CD4-positive, alpha-beta T cell (primary cell): ENCODE measurements around the gene HERC3. TPM values are rescaled to one million over a fixed set of nuclear protein-coding genes. Genes with fewer than 3 reads are reported as not detected.
A peak's percentile ranks its signal among the peaks of the same experiment; 100 is the strongest.

ENCODE experiments used
- ATAC-seq: fragments of 200-7000 bp; cut with Tn5 transposase; one replicate; pipeline ENCODE4 v1.10.0; 2022; ENCODE audit warnings: mild to moderate bottlenecking; ENCODE audit not compliant: poor library complexity
- CTCF ChIA-PET: fragments of 350-600 bp; sonication (Branson Sonifier 250); formaldehyde crosslinking; loops from one replicate; lab custom pipeline; 2021; ENCODE audit warnings: antibody characterized with exemption, inconsistent platforms; lab: Charles Lee
- POLR2A ChIA-PET: fragments of 350-600 bp; sonication (Branson Sonifier 250); formaldehyde crosslinking; loops from one replicate; lab custom pipeline; 2021; ENCODE audit warnings: antibody characterized with exemption, inconsistent platforms; lab: Charles Lee
- DNase-seq, 14 experiments: peaks; one replicate each; pipeline ENCODE4 v3.0.0-alpha.2; 2013 to 2020; ENCODE audit warnings: mixed read lengths in 2 of 14
- H3K27ac ChIP-seq, 2 donors: one replicate each; pipeline versions ENCODE4 v1.5.1 to v1.7.0; 2013; ENCODE audit warnings: low read length in 2 of 2, low read depth in 1 of 2, mild to moderate bottlenecking in 1 of 2
- H3K27me3 ChIP-seq, 2 experiments: 1 replicate in 1 of 2; 2 replicates in 1 of 2; pipeline versions ENCODE4 v1.6.1 to v1.7.0; 2013; ENCODE audit warnings: low read length in 2 of 2, control low read depth in 1 of 2, mild to moderate bottlenecking in 1 of 2, moderate library complexity in 1 of 2; ENCODE audit not compliant: insufficient read depth in 2 of 2, control insufficient read depth in 1 of 2
- H3K36me3 ChIP-seq: one replicate; pipeline ENCODE4 v1.6.1; 2013; ENCODE audit warnings: low read length, control low read depth; ENCODE audit not compliant: insufficient read depth
- H3K4me1 ChIP-seq: one replicate; pipeline ENCODE4 v1.6.1; 2013; ENCODE audit warnings: low read length, control low read depth; ENCODE audit not compliant: insufficient read depth
- H3K4me3 ChIP-seq: one replicate; pipeline ENCODE4 v1.5.1; 2013; ENCODE audit warnings: mild to moderate bottlenecking, low read length, moderate library complexity
- H3K9me3 ChIP-seq, 2 experiments: 1 replicate in 1 of 2; 2 replicates in 1 of 2; pipeline versions ENCODE4 v1.6.1 to v1.7.0; 2013; ENCODE audit warnings: low read length in 2 of 2, mild to moderate bottlenecking in 2 of 2, control low read depth in 1 of 2, moderate library complexity in 1 of 2; ENCODE audit not compliant: control insufficient read depth in 1 of 2, insufficient read depth in 1 of 2
- H3K27ac Mint-ChIP-seq: one replicate; pipeline ENCODE4 v1.8.0; 2020; ENCODE audit warnings: mixed read lengths
- H3K27me3 Mint-ChIP-seq: one replicate; pipeline ENCODE4 v1.8.0; 2021; ENCODE audit warnings: mixed read lengths
- H3K36me3 Mint-ChIP-seq: one replicate; pipeline ENCODE4 v1.8.0; 2021; ENCODE audit warnings: low read depth, mixed read lengths
- H3K4me1 Mint-ChIP-seq: one replicate; pipeline ENCODE4 v1.8.0; 2021; ENCODE audit warnings: low read depth, mixed read lengths
- H3K4me3 Mint-ChIP-seq: one replicate; pipeline ENCODE4 v1.8.0; 2020; ENCODE audit warnings: mild to moderate bottlenecking, mixed read lengths
- H3K9me3 Mint-ChIP-seq: one replicate; pipeline ENCODE4 v1.8.0; 2020; ENCODE audit warnings: mixed read lengths
- intact Hi-C, 2 experiments: fragments of 100-400 bp; cut with DNase I in 1 of 2; cut with micrococcal nuclease in 1 of 2; formaldehyde crosslinking; loops; one replicate each; pipeline versions ENCODE4 v1.15.1 to v1.9.0; 2023 to 2025; cut with DNase I, micrococcal nuclease
- polyA plus RNA-seq, 2 donors: library from polyadenylated mRNA; unstranded; fragments of 120-200 nt; gene quantifications; one replicate each; pipeline ENCODE4 v1.2.1, GENCODE V29; 2013
- total RNA-seq, 174 experiments: library from RNA in 2 of 174; stranded (reverse) in 2 of 174; gene quantifications; one replicate each; pipeline ENCODE4 v1.2.3 and lab custom pipeline; 2021 to 2026
- TF ChIP-seq, protein P1 (sequence below): fragments of 200-600 bp; IDR thresholded peaks from one replicate; pipeline ENCODE4 v1.8.0; 2022; ENCODE audit warnings: antibody characterized with exemption, mild to moderate bottlenecking

Gene HERC3
- total RNA-seq (10 to 100 TPM; 63.1 to 66.4 TPM), total RNA-seq (lab: John Stamatoyannopoulos, UW) (0.23 to 13.8 (median 5.8) reads per million in 172 experiments)
- polyA plus RNA-seq (2013, experiment 1 of 2): 40.8 TPM
- polyA plus RNA-seq (2013, experiment 2 of 2): 45.5 TPM

DNA sequence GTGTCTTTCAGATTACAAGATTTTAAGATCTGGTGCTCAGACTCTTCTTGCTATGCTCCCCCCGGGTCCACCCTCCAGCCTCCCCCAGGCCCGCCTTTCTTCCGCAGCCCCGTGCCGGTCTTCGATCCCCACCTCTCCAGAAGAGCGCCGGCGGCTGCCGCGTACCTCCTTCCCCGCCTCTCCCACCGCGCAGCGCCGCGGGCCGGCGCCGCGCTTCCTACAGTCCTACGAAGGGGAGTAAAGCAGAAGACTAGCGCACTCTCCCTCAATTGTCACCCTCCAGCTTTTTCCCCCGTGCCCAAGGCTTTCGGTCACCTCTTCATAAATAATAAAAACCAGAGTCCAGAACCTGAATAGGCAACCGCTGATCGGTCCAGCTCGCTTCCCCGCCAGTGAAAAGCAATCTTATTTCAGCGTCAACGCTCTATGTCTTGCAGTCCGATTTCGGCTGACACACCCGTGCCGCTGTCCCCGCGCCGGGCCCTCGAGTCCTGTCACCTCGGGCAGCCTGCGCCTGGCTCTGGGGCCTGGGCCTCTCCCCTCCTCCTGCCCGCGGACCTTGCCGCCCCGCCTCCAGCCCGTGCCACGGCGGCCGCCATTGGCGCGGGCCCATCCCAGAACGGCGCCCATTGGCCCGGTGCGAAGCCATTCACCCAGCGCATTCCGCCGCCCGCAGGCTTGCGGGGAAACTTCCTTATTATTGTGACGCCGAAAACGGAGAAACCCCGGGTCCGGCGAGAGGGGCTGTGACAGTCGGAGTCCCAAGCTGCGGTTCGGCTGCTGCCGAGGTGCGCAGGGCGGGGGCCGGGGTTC, at the start of gene HERC3:
HERC3 (plus strand) TSS at position 694 of the 813 bp plus-strand sequence. CDS start 13,344 bp downstream, outside the sequence.
- H3K4me3 Mint-ChIP-seq: peak within 1 kb of the TSS; percentile 100
- H3K27me3 ChIP-seq: no peaks in the 10 kb centered on the region
- H3K4me1 ChIP-seq: peaks cover 23% of the 10 kb centered on the region
- H3K27ac ChIP-seq: peak within 1 kb of the TSS; percentile 83 to 93
- H3K36me3 Mint-ChIP-seq: peaks cover 33% of the 10 kb centered on the region
- H3K27me3 Mint-ChIP-seq: no peaks in the 10 kb centered on the region
- H3K9me3 Mint-ChIP-seq: no peaks in the 10 kb centered on the region
- peak within 1 kb of the TSS; percentile 96 for H3K4me3 ChIP-seq
- DNase-seq (peak; percentile 76 to 95 (median 86)), ATAC-seq (peak; percentile 84)
- ChIA-PET CTCF (interaction anchor here (1.1 to 2.3 kb wide), 4 partner anchors 8 to 53 kb away, joined by 4 to 12 read pairs (median 6); no protein-coding TSS in a partner anchor), POLR2A (interaction anchor here (0.6 to 5.3 kb wide), 12 partner anchors 9 to 1470 kb away, joined by 3 to 152 read pairs (median 4); partner anchors contain the start of genes GPRIN3, HERC5 and PPM1K)
- H3K9me3 ChIP-seq: no peaks in the 10 kb centered on the region
- H3K36me3 ChIP-seq: peaks cover 10% of the 10 kb centered on the region
- TF ChIP-seq, protein P1, sequence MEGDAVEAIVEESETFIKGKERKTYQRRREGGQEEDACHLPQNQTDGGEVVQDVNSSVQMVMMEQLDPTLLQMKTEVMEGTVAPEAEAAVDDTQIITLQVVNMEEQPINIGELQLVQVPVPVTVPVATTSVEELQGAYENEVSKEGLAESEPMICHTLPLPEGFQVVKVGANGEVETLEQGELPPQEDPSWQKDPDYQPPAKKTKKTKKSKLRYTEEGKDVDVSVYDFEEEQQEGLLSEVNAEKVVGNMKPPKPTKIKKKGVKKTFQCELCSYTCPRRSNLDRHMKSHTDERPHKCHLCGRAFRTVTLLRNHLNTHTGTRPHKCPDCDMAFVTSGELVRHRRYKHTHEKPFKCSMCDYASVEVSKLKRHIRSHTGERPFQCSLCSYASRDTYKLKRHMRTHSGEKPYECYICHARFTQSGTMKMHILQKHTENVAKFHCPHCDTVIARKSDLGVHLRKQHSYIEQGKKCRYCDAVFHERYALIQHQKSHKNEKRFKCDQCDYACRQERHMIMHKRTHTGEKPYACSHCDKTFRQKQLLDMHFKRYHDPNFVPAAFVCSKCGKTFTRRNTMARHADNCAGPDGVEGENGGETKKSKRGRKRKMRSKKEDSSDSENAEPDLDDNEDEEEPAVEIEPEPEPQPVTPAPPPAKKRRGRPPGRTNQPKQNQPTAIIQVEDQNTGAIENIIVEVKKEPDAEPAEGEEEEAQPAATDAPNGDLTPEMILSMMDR: no peak
- H3K27ac Mint-ChIP-seq: peak within 1 kb of the TSS; percentile 99
- peaks cover 60% of the 10 kb centered on the region for H3K4me1 Mint-ChIP-seq
- intact Hi-C loops: loop anchor here (1.0 to 10.0 kb wide), 10 partner anchors 21 to 1657 kb away; partner anchors contain the start of genes PPM1K (in 2 of the 2), AFF1 (in 1 of the 2), HERC5 (in 1 of the 2) and PYURF (in 1 of the 2)

DNA sequence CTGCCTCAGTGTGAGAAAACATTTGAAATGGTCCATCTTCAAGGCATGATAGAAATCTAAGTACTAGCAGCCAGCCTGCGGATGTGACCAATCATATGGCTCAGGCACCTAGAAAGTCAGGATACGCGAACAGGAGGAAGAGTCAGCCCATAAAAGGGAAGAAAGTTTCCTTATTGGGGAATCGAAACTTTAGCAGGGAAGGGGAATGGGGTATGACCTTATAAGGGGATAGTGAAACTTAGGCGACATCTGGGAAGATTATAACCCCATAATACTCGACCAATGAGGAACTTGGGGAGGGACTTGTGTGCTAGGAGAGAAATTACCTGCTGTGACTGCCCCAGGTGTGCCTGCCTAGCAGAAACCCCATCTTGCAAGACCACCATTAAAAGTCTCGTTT, 42.5 kb upstream of the HERC3 start:
- no peak for ATAC-seq
- Histone ChIP-seq H3K4me3 (no peak overlapping the region), H3K27me3 (no peaks in the 10 kb centered on the region), H3K27ac (no peak overlapping the region), H3K36me3 (no peaks in the 10 kb centered on the region), H3K9me3 (no peaks in the 10 kb centered on the region), H3K4me1 (no peaks in the 10 kb centered on the region)
- ChIA-PET POLR2A (no interaction called here), CTCF (no interaction called here)
- no peaks in the 10 kb centered on the region for H3K27me3 Mint-ChIP-seq
- no peak overlapping the region for H3K27ac Mint-ChIP-seq
- intact Hi-C loops: no loop called here
- H3K36me3 Mint-ChIP-seq: no peaks in the 10 kb centered on the region
- no peak overlapping the region for H3K4me3 Mint-ChIP-seq
- H3K4me1 Mint-ChIP-seq: no peaks in the 10 kb centered on the region
- no peaks in the 10 kb centered on the region for H3K9me3 Mint-ChIP-seq
- no peak for DNase-seq
- TF ChIP-seq, protein P1: no peak

DNA sequence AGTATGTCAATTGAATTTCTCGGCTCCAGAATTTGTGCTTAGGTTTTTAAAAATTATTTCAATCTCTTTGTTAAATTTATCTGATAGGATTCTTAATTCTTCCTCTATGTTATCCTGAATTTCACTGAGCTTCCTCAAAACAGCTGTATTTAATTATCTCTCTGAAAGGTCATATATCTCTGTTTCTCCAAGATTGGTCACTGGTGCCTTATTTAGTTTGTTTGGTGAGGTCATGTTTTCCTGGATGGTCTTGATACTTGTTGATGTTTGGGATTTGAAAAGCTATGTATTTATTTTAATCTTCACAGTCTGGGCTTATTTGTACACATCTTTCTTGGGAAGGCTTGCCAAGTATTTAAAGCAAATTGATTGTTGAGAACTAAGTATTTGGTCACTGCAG, 24.7 kb upstream of the HERC3 start:
- no peak overlapping the region for H3K27ac ChIP-seq
- H3K27me3 Mint-ChIP-seq: peaks cover 14% of the 10 kb centered on the region
- no peak for ATAC-seq
- H3K27me3 ChIP-seq: peaks cover 0 to 3% of the 10 kb centered on the region in 2 experiments
- no peaks in the 10 kb centered on the region for H3K4me1 ChIP-seq
- TF ChIP-seq, protein P1: no peak
- intact Hi-C loops: no loop called here
- ChIA-PET POLR2A (no interaction called here), CTCF (no interaction called here)
- no peaks in the 10 kb centered on the region for H3K9me3 Mint-ChIP-seq
- H3K4me3 Mint-ChIP-seq: no peak overlapping the region
- H3K4me1 Mint-ChIP-seq: no peaks in the 10 kb centered on the region
- H3K36me3 Mint-ChIP-seq: no peaks in the 10 kb centered on the region
- H3K36me3 ChIP-seq: no peaks in the 10 kb centered on the region
- H3K9me3 ChIP-seq: no peaks in the 10 kb centered on the region
- H3K27ac Mint-ChIP-seq: no peak overlapping the region
- H3K4me3 ChIP-seq: no peak overlapping the region
- no peak for DNase-seq
